Measurements from ENCODE around the gene CBARP. TPM values are rescaled to one million over a fixed set of nuclear protein-coding genes. Genes with fewer than 3 reads are reported as not detected.

CBARP gene
- total and polyA plus RNA-seq, 2 of the 4 experiments (the other 2 are of a cell fraction), result 0.18 to 3.9 TPM

DNA sequence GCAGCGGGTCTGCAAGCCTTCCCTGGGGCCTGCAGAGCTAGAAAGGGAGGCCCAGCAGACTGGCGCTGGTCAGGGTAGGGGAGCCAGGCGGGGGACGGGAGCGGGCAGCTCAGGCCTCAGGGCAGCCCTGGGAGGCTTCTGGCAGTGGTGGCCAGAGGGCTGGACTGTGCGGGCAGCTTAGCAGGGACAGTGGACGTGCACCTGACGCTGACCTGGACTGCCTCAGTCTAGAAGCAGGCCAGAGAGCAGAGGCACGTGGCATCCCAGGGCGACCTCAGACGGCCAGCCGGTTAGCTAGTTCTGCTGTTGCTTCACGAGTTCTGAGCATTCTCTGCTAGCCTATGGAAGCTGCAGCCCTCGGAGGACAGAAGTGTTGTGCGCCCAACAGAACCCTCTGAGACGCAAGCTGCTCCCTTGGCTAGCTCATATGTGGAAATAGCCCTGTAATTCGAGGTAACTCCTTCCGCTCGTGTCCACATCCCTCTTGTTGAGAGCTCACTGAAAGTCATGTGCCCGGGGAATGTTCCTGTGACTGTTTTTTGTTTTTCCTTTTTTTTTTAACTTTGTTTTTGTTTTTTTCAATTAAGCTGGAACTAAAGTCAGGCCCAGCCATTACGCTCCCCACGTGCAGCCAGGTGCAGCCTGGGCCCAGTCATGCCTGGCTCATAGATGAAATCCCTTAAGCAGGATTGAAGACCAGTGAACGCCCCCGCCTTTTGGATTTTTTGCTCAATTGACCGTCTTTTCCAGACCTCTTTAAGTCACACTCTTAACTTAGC is 35.6 kb upstream of the CBARP start:
- Histone ChIP-seq H4K20me1 (ENCODE audit: insufficient read depth, low read length) (peaks cover 72% of the 10 kb centered on the region), H2BK5ac (ENCODE audit: low read depth, low read length, poor library complexity, severe bottlenecking) (no peak overlapping the region), H4K8ac (ENCODE audit: low read depth in 2 of 2, low read length in 2 of 2) (no peak overlapping the region), H3K4me2 (ENCODE audit: low read depth, low read length) (no peak overlapping the region), H3K4me3 (ENCODE audit: insufficient read depth, low read depth, low read length) (no peak overlapping the region), H2BK15ac (ENCODE audit: low read depth, low read length) (no peak overlapping the region), H3K4me1 (ENCODE audit: control insufficient read depth, insufficient read depth, low read length) (peaks cover 29% of the 10 kb centered on the region), H2AFZ (replicated peaks; ENCODE audit: low read length, poor library complexity) (no peak overlapping the region), H2BK120ac (ENCODE audit: low read depth, low read length) (no peak overlapping the region), H4K91ac (ENCODE audit: insufficient read depth, low read depth, low read length) (no peak overlapping the region), H3K4ac (ENCODE audit: low read depth, low read length) (no peak overlapping the region), H3K9me1 (ENCODE audit: insufficient read depth, low read length) (no peaks in the 10 kb centered on the region; the same call in 1 of the 2 replicates), H3K23ac (ENCODE audit: low read depth, low read length) (peak overlapping the region; percentile 59; the same call in 1 of the 2 replicates), H3K9me3 (ENCODE audit: control insufficient read depth, insufficient read depth, low read length) (no peaks in the 10 kb centered on the region), H3K36me3 (ENCODE audit: control insufficient read depth, insufficient read depth, low read length) (peaks cover 47% of the 10 kb centered on the region), H2AK9ac (replicated peaks; ENCODE audit: low read depth, low read length, poor library complexity) (peak overlapping the region; percentile 13), H2BK20ac (ENCODE audit: low read depth, low read length) (no peak overlapping the region), H3K14ac (replicated peaks; ENCODE audit: low read depth, low read length) (no peak overlapping the region), H3K27me3 (ENCODE audit: control insufficient read depth, insufficient read depth, low read length) (no peaks in the 10 kb centered on the region), H3K27ac (ENCODE audit: insufficient read depth, low read length) (no peak overlapping the region), H3K18ac (ENCODE audit: low read depth, low read length) (no peak overlapping the region), H2AK5ac (ENCODE audit: low read depth, low read length) (no peak overlapping the region), H3K79me1 (ENCODE audit: low read depth in 1 of 2, low read length in 2 of 2) (peaks cover 22 to 70% of the 10 kb centered on the region in 2 experiments; a peak in 3 of 4 replicates), H3K9ac (ENCODE audit: low read depth, low read length) (no peak overlapping the region), H4K5ac (ENCODE audit: low read depth, low read length) (no peak overlapping the region), H3K56ac (ENCODE audit: extremely low read depth, insufficient read depth, low read length) (no peak overlapping the region)
- in situ Hi-C loops (cut with MboI; ENCODE audit: low sequenced_read_pairs), result no loop called here
- CTCF ChIA-PET, result interaction anchor here (0.6 kb wide), 1 partner anchor 42 kb away, joined by 5 read pairs; no protein-coding TSS in a partner anchor
- dilution Hi-C loops (cut with HindIII; ENCODE audit: low sequenced_read_pairs, unreplicated experiment), result no loop called here
- peak; percentile 19; the same call in 1 of the 2 replicates for TF ChIP-seq POLR2A (IDR thresholded peaks at IDR 0.05; ENCODE audit: low read depth, low read length)
- TF ChIP-seq MAFK (IDR thresholded peaks at IDR 0.05; ENCODE audit: low read depth, low read length), result no peak
- no peak for TF ChIP-seq MXI1 (IDR thresholded peaks at IDR 0.05; ENCODE audit: borderline replicate concordance, low read depth, low read length)
- intact Hi-C loops (cut with micrococcal nuclease), result no loop called here
- no peak for DNase-seq
- POLR2A ChIA-PET (ENCODE audit: unreplicated experiment), result interaction anchor here (1.0 kb wide), 1 partner anchor 20 kb away, joined by 4 read pairs; no protein-coding TSS in a partner anchor
- BruUV-seq (replicated peaks), result no TSS peak
- ATAC-seq (ENCODE audit: low read depth), result no peak
- WGBS, 2 experiments (ENCODE audit: extremely low coverage in 2 of 2, insufficient read length in 1 of 2), result 87% methylated on average over 19 of the region's 25 CpGs; no CpG with 5 or more reads in 1 of the 2 experiments
